Chondrocyte (in vitro differentiated cells): ENCODE results near the gene CD46. TPM values are rescaled to one million over a fixed set of nuclear protein-coding genes. Genes with fewer than 3 reads are reported as not detected.

Experiments used
- DNase-seq: peaks from one replicate; pipeline ENCODE4 v3.0.0; 2021; ENCODE audit warnings: mixed read lengths, low spot score
- H3K27ac Mint-ChIP-seq: one replicate; pipeline ENCODE4 v1.8.0; 2021; ENCODE audit warnings: mild to moderate bottlenecking, moderate library complexity, mixed read lengths; ENCODE audit not compliant: unreplicated experiment
- H3K27me3 Mint-ChIP-seq: 2 replicates; pipeline ENCODE4 v1.8.0; 2021; ENCODE audit warnings: low read depth, mixed read lengths
- H3K36me3 Mint-ChIP-seq: 2 replicates; pipeline ENCODE4 v1.8.0; 2021; ENCODE audit warnings: low read depth, mixed read lengths
- H3K4me1 Mint-ChIP-seq: 2 replicates; pipeline ENCODE4 v1.8.0; 2021; ENCODE audit warnings: low read depth, mild to moderate bottlenecking, mixed read lengths
- H3K4me3 Mint-ChIP-seq: one replicate; pipeline ENCODE4 v1.8.0; 2021; ENCODE audit warnings: mild to moderate bottlenecking, moderate library complexity, mixed read lengths; ENCODE audit not compliant: unreplicated experiment
- H3K9me3 Mint-ChIP-seq: 2 replicates; pipeline ENCODE4 v1.8.0; 2021; ENCODE audit warnings: low read depth, mixed read lengths
- total RNA-seq: library from RNA; stranded (reverse); gene quantifications from 3 replicates; pipeline ENCODE4 v1.2.1, GENCODE V29; 2021
- TF ChIP-seq, protein P1 (sequence below): fragments of 200-600 bp; sonication (generic); IDR thresholded peaks from 2 replicates; pipeline ENCODE4 v1.5.0; 2021; ENCODE audit warnings: antibody characterized with exemption, mild to moderate bottlenecking, moderate library complexity

Gene CD46
- total RNA-seq, 1 donor from 2014 or later = 96.4 TPM

DNA sequence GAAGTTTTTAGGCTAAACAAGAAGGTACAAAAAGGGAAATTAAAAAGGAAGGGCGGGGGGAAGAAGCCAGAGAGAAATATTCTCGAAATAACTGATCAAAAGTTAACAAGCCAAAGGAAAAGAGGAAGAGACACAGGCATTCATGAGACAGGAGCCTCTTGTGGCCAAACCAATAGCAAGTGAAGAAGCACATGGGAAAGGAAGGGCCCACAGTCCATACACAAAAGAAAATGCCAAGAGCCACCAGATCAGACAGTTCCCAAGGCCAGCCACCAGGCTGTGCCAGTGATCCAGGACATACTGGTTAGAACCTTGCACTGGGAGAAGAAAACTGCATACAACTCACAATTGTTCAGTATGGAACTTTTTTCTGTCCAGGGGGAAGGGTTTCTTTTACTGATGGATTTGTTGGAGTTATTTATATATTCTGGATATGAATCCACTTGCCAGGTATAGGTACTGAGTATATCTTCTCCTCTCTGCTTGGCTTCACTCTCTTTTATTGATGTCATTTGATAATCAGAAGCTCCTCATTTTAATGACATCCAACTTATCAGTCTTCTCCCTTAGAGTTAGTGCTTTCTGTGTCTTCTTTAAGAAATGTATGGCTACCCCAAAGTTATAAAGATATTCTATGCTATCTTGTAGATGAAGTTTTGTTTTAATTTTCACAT lies 76.8 kb downstream of the CD46 start:
- Mint-ChIP-seq H3K4me1 (peaks cover 33% of the 10 kb centered on the region), H3K36me3 (no peaks in the 10 kb centered on the region), H3K27me3 (no peaks in the 10 kb centered on the region), H3K4me3 (no peak overlapping the region), H3K9me3 (no peaks in the 10 kb centered on the region), H3K27ac (peak overlapping the region; percentile 27)
- TF ChIP-seq, protein P1, sequence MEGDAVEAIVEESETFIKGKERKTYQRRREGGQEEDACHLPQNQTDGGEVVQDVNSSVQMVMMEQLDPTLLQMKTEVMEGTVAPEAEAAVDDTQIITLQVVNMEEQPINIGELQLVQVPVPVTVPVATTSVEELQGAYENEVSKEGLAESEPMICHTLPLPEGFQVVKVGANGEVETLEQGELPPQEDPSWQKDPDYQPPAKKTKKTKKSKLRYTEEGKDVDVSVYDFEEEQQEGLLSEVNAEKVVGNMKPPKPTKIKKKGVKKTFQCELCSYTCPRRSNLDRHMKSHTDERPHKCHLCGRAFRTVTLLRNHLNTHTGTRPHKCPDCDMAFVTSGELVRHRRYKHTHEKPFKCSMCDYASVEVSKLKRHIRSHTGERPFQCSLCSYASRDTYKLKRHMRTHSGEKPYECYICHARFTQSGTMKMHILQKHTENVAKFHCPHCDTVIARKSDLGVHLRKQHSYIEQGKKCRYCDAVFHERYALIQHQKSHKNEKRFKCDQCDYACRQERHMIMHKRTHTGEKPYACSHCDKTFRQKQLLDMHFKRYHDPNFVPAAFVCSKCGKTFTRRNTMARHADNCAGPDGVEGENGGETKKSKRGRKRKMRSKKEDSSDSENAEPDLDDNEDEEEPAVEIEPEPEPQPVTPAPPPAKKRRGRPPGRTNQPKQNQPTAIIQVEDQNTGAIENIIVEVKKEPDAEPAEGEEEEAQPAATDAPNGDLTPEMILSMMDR = peak; percentile 84
- DNase-seq = no peak

DNA sequence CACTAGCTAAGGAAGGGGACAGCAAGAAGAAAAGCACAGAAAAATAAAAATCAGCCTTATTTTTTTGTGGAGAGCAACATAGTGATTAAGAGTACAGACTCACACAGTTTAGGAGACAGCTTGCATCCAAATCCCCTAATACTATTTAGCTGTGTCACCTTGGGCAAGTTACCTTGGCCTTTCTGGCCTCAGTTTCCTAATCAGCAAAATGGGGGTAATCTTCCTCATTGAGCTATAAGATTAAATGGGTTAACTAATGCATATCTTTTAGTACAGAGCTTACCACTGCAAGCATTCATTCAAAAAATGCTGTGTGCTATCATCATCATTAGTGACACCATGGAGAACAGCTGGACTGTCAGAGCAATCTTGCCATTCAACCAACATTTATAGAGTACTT lies 77.7 kb downstream of the CD46 start:
- H3K27me3 Mint-ChIP-seq = no peaks in the 10 kb centered on the region
- DNase-seq = no peak
- TF ChIP-seq, protein P1 = no peak
- H3K4me1 Mint-ChIP-seq = peaks cover 24% of the 10 kb centered on the region
- no peaks in the 10 kb centered on the region for H3K36me3 Mint-ChIP-seq
- H3K9me3 Mint-ChIP-seq = no peaks in the 10 kb centered on the region
- no peak overlapping the region for H3K27ac Mint-ChIP-seq
- H3K4me3 Mint-ChIP-seq = no peak overlapping the region

DNA sequence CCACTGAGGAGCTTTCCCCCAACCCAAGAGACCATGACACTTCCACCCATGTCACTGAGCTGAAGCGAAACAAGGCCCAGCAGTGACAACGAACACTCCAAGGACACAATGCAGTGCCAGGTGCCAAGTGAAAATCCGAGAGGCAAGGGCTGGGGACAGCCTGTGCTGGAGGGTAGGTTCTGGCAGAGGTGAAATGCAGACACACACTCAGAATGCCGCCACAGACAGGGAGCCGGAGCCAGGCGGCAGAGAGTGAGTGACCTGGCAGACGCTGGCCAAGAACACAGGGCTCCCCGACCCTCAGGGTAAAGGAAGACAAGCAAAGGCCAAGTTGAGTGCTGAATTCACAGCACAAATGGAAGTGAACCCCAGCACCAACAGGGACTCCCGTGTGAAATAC lies 78.9 kb downstream of the CD46 start:
- Mint-ChIP-seq H3K27me3 (no peaks in the 10 kb centered on the region), H3K4me3 (no peak overlapping the region), H3K9me3 (no peaks in the 10 kb centered on the region), H3K36me3 (no peaks in the 10 kb centered on the region), H3K4me1 (peaks cover 15% of the 10 kb centered on the region), H3K27ac (no peak overlapping the region)
- TF ChIP-seq, protein P1 = no peak
- DNase-seq = no peak

- H3K9me3 Mint-ChIP-seq = no peaks in the 10 kb centered on the region
- TF ChIP-seq, protein P1 = no peak
- H3K4me1 Mint-ChIP-seq = peaks cover 5% of the 10 kb centered on the region
- no peaks in the 10 kb centered on the region for H3K36me3 Mint-ChIP-seq
- H3K27ac Mint-ChIP-seq = no peak overlapping the region
- DNase-seq = no peak
- no peaks in the 10 kb centered on the region for H3K27me3 Mint-ChIP-seq
- no peak overlapping the region for H3K4me3 Mint-ChIP-seq
These were observed 79.9 kb downstream of the CD46 start for GRCh38 chr1:207831517-207832327.

- no peak overlapping the region for H3K4me3 Mint-ChIP-seq
- H3K36me3 Mint-ChIP-seq = peaks cover 2% of the 10 kb centered on the region
These were observed 80.9 kb downstream of the CD46 start for GRCh38 chr1:207832796-207833195.

More at GRCh38 chr1:207832796-207833195, 80.9 kb downstream of the CD46 start:
- Mint-ChIP-seq H3K9me3 (no peaks in the 10 kb centered on the region), H3K27ac (no peak overlapping the region), H3K4me1 (no peaks in the 10 kb centered on the region), H3K27me3 (no peaks in the 10 kb centered on the region)
- no peak for DNase-seq
- TF ChIP-seq, protein P1 = no peak
